GM21381 (cell line): Measurements from ENCODE around the gene MAP2K2.

Source experiments
- ATAC-seq: cut with Tn5 transposase; IDR thresholded peaks from one replicate; pipeline ENCODE4 v1.9.1; 2021; ENCODE audit warnings: mild to moderate bottlenecking, moderate library complexity; ENCODE audit not compliant: unreplicated experiment

The MAP2K2 gene

GRCh38 chr19:4062419-4063368, 61.2 kb downstream of the MAP2K2 start:
- no peak for ATAC-seq

GRCh38 chr19:4061683-4062418, 62.1 kb downstream of the MAP2K2 start:
- no peak for ATAC-seq

- ATAC-seq, result no peak
These were observed 62.7 kb downstream of the MAP2K2 start for GRCh38 chr19:4061178-4061682.

- no peak for ATAC-seq
These were observed 63.2 kb downstream of the MAP2K2 start for GRCh38 chr19:4060621-4061177.

GRCh38 chr19:4059891-4060620, 63.9 kb downstream of the MAP2K2 start:
- no peak for ATAC-seq

GRCh38 chr19:4059453-4059871, 64.5 kb downstream of the MAP2K2 start:
- ATAC-seq, result no peak

GRCh38 chr19:4058693-4059452, 65.0 kb downstream of the MAP2K2 start:
- no peak for ATAC-seq

- no peak for ATAC-seq
These were observed 65.8 kb downstream of the MAP2K2 start for GRCh38 chr19:4057931-4058692.

- no peak for ATAC-seq
These were observed 68.7 kb downstream of the MAP2K2 start for GRCh38 chr19:4055209-4055552.

GRCh38 chr19:4054441-4055208, 69.3 kb downstream of the MAP2K2 start:
- ATAC-seq, result no peak

- no peak for ATAC-seq
These were observed 70.2 kb downstream of the MAP2K2 start for GRCh38 chr19:4053423-4054324.

- no peak for ATAC-seq
These were observed 70.9 kb downstream of the MAP2K2 start for GRCh38 chr19:4052993-4053422.

GRCh38 chr19:4052114-4052992, 71.6 kb downstream of the MAP2K2 start:
- ATAC-seq, result no peak

- no peak for ATAC-seq
These were observed 72.5 kb downstream of the MAP2K2 start for GRCh38 chr19:4051175-4052101.

- no peak for ATAC-seq
These were observed 74.5 kb downstream of the MAP2K2 start for GRCh38 chr19:4049432-4049831.
